NCI-H1105 treated with DMSO at 0.1 percent for 48 hours (cell line): ENCODE results near the gene ZMYND15.

Source experiments
- DNase-seq: peaks from one replicate; lab custom pipeline; 2025; lab: John Stamatoyannopoulos, UW

Gene ZMYND15

DNA sequence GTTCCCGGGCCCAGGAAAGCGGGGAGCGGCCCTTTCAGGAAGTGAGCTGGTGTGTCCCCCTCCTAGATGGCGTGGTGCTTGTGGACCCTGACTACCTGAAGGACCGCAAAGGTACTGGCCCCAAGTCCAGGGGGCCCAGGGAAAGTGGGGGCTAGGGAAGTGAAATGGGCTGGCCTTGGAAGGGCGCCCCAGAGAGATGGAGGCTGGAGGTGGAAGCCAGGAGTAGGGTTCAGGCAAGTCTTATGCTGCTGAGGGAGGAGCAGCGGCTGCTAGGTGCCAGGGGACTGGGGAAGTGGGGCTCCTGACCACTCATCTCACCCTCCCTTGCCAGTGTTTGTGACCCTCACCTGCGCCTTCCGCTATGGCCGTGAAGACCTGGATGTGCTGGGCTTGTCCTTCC, 23.6 kb upstream of the ZMYND15 start:
- DNase-seq: no peak

DNA sequence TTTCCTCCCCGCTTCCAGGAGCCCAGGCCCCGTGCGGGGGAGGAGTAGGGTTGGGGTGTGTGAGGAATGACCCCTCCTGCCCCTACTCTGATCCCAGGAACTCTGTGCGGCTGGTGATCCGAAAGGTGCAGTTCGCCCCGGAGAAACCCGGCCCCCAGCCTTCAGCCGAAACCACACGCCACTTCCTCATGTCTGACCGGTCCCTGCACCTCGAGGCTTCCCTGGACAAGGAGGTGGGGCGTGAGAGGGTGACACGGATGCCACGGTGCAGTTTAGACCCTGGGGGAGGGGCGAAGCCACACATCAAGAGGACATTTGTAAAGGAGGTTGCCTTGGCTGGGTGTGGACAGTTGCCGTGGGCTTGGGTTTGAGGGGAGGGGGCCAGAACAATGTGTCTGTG, 21.8 kb upstream of the ZMYND15 start:
- no peak for DNase-seq

DNA sequence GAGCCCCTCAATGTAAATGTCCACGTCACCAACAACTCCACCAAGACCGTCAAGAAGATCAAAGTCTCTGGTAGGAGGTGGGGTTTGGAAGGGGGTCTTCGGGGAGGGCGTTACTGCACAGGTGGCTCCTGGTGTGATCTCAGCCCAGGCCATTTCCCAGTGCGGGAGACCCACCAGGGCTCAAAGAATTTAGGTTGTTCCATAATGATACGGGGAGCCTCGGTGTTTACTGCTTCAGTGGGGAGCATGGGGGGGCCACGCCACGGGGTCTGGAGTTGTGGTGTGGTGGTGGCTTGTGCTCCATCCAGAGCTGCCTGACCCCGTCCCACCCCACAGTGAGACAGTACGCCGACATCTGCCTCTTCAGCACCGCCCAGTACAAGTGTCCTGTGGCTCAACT, 21.4 kb upstream of the ZMYND15 start:
- DNase-seq: no peak

DNA sequence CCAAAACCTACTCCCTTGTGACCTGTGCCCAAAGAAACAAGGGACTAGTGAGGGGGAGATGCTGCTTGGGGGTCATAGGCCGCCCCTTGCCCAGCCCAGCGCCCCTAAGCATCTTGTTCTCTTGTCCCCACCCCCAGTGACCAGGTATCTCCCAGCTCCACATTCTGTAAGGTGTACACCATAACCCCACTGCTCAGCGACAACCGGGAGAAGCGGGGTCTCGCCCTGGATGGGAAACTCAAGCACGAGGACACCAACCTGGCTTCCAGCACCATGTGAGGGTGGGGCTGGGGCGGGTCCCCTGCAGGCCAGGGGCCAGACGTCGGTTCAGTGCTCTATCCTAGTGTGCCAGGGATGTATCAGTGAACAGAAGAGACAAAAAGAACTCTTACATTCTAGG, 20.5 kb upstream of the ZMYND15 start:
- no peak for DNase-seq

DNA sequence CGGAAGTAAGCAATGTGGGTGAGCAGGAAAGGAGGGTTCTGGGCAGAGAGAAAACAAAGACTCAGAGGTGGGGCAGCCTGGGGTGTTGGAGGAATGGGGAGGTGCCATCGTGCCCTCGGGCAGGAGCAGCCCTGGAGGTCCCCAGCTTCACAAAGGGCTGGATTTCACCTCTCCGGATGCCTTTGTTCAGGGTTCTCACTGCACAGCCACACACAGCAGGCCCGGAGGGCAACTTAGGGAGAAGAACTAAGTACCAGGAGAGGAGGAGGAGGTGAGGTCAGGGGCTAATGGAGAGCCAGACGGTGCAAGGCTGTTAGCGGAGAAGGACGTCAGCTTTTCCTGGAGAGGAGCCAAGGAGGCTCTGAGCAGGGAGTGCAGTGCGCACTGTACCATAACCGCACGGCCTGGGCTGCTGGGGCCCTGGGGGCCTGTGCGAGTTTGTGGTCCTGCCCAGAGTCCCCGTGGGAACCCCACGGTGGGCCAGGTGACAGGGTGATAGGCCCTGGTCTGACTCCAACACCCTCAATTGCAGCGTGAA, 19.9 kb upstream of the ZMYND15 start:
- DNase-seq: no peak

DNA sequence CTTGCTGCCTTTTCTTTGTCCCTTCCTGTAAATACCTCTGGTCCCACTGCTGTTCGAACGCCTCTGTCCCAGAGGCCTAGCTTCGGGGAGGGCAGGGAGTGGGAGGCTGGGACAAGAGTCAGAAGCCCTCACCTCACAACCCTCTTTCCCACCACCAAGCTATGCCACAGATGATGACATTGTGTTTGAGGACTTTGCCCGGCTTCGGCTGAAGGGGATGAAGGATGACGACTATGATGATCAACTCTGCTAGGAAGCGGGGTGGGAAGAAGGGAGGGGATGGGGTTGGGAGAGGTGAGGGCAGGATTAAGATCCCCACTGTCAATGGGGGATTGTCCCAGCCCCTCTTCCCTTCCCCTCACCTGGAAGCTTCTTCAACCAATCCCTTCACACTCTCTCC, 18.8 kb upstream of the ZMYND15 start:
- DNase-seq: no peak

DNA sequence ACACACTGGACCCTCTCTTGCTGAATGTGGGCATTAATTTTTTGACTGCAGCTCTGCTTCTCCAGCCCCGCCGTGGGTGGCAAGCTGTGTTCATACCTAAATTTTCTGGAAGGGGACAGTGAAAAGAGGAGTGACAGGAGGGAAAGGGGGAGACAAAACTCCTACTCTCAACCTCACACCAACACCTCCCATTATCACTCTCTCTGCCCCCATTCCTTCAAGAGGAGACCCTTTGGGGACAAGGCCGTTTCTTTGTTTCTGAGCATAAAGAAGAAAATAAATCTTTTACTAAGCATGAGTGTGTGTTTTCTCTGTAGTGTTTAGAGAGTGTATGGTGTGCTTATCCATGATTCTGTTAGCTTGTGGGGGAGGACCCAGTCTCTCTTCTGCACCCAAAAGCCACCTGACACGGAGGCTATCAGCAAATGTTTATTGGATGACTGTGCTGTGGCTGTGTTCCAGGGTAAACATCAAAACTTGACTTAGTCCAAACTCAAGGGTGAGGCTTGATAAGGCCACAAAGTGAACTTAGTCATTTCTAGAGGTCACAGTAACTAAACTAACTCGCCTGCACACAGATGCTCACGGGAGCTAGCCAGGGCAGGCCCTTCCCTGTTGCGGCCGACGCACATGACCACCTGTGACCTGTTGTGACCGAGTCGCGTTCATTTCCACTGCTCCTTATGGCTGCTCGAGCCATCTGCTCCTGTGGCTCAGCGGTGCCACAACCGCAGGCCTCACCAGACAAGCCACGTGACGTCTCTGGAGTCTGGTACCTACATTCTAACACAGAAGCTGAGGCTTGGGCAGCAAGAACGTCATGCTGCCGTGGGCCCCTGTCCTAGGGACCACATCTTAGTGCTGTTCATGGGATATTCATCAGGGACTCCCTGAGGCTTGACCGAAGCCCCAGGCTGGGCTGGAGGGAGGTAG, 18.2 kb upstream of the ZMYND15 start:
- DNase-seq: no peak

DNA sequence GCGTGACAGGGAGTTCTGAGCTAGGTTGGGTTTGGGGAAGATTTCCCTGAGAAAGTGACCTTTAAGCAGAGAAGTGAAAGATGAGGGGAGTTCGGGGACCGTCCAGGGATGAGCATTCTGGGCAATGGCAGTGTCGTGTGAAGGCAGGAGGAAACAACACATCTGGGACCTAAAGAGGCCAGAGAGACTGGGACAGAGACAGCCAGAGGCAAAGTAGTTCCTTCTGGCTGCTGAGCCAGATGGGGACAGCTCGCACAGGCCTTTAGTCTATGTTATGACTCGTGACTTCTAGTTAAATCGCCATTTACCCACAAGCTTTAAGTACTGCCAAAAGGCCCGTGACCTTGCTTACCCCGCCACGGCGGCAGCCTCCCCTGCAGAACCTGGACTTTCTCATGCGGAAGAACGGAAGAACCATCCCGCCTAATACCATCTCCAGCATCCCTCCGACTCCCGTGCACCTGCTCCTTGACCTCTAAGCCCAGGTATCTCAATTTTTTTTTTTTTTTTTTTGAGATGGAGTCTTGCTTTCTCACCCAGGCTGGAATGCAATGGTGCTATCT, 16.9 kb upstream of the ZMYND15 start:
- DNase-seq: no peak

DNA sequence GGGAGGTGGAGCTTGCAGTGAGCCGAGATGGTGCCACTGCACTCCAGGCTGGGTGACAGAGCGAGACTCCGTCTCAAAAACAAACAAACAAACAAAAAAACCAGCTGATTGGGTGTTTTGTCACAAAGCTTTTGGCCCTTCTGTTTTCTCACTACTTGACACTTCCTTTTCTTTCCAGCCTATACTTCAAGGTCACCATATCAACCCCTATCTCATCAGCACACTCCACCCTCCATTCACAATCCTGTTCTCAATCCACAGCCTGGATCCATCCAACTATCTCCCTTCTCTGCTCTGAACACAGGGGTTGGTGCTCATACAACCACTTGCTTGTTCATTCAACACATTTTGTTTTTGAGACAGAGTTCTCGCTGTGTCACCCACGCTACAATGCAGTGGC, 15.0 kb upstream of the ZMYND15 start:
- no peak for DNase-seq

DNA sequence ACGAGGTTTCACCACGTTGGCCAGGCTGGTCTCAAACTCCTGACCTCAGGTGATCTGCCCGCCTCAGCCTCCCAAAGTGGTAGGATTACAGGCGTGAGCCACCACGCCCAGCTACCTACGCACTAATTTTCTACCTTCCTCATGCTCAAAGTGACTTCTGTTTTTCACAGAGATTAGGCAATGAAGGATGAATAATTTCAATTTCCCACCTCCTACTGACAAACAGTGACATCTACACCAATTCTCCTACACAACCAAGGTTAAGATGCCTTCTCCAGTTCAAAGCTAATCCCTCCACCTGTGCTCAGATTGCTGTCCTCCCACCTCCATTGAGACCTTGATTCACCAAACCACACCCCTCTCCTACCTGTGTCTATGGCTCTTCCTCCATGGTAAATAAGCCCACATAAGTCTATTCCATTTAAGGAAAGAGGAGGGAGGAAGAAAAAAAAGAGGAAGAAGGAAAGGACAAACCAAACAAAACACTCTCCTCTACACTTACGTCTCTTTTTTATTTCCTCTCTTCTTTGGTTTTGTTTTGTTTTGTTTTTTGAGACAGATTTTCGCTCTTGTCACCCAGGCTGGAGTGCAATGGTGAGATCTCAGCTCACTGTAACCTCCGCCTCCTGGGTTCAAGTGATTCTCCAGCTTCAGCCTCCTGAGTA, 13.9 kb upstream of the ZMYND15 start:
- no peak for DNase-seq

DNA sequence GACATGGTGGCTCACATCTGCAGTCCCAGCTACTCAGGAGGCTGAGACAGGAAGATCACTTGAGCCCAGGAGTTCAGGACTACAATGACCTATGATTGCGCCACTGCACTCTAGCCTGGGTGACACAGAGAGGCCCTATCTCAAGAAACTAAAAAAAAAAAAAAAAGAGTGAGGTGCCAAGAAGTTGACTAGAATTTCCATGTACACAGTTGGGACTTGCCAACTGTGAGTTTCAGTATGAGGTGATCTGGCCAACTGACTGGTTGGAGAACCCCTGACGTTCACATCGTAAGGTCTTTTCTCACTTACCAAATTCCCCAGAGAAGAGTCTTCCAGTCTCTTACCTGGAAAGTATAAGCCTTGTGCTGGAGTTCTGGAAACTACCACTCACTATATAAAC, 11.5 kb upstream of the ZMYND15 start:
- no peak for DNase-seq

DNA sequence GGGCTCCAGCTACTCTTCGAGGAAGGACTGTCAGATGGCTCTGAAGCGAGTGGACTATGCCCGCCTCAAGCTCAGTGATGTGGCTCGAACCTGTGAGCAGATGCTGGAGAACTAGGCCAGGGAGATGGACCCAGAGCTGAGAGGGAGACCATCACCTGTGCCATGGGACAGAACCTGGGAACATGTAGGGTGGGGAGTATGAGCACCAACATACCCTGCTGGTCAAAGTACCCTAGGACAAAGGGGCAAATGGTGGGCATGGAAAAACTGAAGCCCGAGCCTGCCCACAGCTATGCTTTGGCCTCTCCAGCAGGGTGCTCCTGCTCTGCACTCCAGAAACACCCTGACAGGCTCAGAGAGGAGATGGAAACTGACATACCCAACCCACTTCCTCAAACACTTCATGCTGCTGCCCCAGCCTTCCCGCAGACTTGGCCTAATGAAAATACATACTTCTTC, 6.5 kb upstream of the ZMYND15 start:
- no peak for DNase-seq

DNA sequence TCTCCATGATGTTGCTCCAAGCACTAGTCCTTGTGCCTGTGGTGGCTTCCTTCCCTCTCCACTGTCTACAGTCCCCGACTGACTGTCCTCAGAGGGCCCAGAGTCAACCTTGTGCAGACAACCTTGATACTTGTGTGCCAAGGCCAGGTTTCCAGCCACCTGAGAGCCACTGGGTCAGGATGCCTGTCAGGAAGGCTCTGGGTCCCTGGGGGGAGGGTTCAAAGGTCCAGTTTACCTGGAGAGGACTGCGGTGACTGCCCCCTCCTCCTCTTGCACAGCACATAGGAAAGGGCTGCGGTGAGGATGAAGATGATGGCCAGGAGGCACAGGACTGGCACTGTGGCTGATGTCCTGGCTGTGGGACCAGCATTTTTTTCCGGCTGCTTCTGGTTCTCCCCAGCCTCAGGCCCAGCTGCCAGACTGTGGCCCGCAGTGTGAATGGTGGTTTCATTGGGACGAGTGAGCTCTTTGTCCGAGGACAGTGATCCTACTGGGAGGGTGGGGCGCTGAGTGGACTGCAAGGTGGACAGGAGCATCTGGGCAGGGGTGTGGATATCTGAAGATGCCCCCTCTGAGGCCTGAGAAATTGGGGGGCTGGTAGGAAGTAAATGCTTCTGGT, 4.7 kb upstream of the ZMYND15 start:
- no peak for DNase-seq

DNA sequence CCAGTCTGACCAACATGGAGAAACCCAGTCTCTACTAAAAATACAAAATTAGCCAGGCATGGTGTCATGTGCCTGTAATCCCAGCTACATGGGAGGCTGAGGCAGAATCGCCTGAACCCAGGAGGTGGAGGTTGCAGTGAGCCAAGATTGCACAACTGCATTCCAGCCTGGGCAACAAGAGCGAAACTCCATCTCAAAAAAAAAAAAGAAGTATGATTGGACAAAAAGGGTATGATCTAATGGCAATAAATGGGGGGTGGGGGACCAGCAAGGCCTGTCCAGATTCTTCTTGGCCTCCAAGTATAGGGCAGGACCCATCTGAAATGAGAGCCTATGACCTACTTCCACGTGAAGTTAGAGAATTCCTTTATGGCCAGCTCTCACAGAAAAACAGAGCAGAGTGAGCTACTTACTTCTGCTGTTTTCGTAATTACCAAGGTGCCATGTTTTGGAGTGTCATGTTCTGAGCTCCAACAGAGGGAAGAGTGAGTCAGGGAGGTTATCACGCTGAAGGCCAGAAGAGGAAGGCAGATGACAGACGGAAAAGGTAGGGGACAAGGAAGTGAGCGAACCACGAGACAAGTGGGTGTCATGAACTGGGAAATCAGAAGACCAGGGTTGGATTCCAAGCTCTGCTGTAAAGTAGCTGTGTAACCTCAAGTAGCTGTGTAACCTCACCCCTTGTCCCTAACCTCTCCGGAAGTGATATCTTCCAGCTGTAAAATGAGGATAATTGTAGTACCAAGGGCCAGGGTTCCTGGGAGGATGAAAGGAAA, 3.6 kb upstream of the ZMYND15 start:
- DNase-seq: no peak

DNA sequence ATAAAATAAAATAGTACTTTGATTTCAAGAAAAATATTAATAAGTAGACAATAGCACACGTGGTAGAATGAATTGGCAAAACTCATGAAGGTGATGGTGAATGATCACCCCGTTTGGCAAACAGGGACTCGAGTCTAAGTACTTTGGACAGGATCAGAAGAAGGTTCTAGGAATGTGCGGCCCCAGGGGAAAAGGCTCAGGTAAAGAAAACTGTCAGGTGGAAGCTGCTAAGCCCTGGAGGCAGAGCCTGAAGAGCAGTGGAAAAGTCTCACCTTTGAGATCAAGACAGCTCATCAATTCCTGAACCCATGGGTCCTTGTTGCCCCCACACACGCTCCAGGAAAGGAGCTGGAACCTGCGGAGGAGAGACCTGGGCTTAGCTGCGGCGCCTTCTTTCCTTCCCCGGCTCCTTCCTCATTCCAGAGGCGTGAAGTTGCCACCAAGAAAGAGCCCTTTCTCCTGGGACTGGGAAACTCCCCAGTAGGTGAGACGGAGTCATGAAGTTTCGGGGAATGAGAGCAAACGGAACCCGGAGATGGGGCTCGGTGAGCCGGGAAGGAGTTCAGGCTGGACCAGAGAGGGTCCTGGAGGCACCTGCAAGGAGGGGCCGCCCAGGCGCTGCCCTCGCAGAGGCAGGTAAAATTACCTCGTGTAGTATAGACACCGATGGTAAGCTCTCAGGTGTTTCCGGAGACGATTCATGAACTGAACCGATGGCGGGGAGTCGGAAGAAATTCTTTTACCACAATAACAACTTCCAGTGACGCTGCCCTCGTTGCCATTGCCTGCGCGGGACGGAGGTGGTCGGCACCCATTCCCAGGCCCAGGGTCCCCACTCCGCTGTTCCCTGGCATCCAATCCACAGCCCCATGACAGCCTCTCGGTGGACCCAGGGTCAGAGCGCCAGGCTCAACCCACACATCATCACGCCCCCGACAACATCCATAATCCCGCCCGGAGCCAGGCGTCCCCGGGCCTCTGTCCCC, 1.2 kb upstream of the ZMYND15 start:
- DNase-seq: no peak

DNA sequence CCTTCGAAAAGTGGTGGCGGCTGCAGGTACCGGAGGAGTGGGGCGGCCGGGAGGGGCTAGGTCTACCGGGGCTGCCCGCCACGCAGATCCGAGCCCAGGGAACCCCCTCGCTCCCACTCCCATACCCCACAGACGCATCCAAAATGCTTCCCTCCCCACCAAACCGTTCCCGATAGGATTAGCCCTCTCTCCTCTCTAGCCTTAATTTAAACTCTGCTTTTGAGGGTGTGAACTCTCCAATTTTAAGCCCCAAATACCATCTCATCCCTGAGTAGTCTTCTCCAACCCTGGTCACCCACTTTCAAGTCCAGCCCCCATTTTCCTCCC, 355 bp downstream of the ZMYND15 start:
- DNase-seq: no peak

DNA sequence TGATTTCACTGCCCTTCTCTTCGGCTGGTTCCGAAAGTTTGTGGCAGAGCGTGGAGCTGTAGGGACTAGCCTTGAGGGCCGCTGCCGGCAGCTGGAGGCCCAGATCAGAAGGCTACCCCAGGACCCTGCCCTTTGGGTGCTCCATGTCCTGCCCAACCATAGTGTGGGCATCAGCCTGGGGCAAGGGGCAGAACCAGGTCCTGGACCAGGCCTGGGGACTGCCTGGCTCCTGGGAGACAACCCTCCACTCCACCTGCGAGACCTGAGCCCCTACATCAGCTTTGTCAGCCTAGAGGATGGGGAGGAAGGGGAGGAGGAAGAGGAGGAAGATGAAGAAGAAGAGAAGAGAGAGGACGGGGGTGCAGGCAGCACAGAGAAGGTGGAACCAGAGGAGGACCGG, 951 bp downstream of the ZMYND15 start:
- DNase-seq: no peak

DNA sequence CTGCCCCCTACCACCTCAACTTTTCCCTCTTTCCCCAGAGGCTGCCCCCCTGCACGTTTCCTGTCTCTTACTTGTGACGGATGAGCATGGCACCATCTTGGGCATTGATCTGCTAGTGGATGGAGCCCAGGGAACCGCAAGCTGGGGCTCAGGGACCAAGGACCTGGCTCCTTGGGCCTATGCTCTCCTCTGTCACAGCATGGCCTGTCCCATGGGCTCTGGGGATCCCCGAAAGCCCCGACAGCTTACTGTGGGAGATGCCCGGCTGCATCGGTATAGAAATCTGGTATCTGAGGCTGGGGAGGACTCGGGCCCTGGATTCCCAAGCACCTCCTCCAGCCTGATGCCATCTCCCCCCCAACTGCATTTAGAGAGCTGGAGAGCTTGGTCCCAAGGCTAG, 1.9 kb downstream of the ZMYND15 start:
- DNase-seq: no peak

DNA sequence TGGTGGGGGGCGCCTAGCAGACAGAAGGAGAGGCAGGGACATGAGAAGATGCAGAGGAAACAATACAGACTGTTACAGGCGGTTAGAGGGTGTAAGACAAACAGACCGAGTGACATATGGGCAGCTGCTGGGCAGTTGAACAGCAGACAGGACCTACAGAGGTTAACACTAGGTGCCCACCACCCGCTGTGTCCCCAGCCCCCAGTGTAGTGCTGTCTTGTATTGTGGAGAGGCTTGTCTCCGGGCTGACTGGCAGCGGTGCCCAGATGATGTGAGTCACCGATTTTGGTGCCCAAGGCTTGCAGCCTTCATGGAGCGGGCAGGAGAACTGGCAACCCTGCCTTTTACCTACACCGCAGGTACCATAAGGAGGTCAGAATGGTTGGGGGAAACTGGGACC, 2.5 kb downstream of the ZMYND15 start:
- DNase-seq: no peak

DNA sequence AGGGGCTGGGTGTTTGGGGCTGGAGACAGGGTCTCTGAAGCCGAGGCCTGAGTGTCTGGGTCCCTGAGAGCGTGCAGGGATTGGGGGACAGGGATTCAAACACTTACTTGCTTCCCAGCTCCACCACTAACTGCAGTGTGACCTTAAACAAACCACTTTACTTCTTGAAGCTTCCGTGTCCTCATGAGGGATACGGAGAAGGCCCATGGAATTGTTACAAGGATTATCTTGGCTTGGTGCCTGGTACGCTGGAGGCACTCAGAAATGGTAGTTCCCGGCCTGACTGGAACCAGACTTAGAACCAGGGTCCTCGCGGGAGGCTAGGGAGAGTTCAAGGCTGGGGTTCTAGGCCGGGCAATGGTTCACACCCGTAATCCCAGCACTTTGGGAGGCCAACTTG, 3.0 kb downstream of the ZMYND15 start:
- DNase-seq: no peak

DNA sequence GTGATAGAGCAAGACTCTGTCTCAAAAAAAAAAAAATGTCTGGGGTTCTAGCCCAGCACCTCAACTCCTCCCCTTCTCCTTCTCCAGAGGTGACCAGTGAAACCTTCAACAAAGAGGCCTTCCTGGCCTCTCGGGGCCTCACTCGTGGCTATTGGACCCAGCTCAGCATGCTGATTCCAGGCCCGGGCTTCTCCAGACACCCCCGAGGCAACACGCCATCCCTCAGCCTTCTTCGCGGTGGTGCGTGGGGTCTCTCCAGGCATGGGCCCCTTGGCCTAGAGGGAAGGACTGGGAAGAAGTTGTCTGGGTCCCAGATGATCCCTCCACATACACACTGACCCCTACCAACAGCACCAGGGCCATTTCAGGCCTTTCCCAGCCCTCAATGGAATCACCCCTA, 3.6 kb downstream of the ZMYND15 start:
- no peak for DNase-seq
